Activated CD4-positive, alpha-beta T cell treated with anti-CD3 and anti-CD28 coated beads for 4 hours (primary cell): Measurements from ENCODE around the gene KCNQ1.

Source experiments
- DNase-seq, 2 donors: peaks; one replicate each; pipeline ENCODE4 v3.0.0-alpha.2; 2020

The KCNQ1 gene

GRCh38 chr11:2760196-2760871, 315.5 kb downstream of the KCNQ1 start:
- no peak for DNase-seq

DNA sequence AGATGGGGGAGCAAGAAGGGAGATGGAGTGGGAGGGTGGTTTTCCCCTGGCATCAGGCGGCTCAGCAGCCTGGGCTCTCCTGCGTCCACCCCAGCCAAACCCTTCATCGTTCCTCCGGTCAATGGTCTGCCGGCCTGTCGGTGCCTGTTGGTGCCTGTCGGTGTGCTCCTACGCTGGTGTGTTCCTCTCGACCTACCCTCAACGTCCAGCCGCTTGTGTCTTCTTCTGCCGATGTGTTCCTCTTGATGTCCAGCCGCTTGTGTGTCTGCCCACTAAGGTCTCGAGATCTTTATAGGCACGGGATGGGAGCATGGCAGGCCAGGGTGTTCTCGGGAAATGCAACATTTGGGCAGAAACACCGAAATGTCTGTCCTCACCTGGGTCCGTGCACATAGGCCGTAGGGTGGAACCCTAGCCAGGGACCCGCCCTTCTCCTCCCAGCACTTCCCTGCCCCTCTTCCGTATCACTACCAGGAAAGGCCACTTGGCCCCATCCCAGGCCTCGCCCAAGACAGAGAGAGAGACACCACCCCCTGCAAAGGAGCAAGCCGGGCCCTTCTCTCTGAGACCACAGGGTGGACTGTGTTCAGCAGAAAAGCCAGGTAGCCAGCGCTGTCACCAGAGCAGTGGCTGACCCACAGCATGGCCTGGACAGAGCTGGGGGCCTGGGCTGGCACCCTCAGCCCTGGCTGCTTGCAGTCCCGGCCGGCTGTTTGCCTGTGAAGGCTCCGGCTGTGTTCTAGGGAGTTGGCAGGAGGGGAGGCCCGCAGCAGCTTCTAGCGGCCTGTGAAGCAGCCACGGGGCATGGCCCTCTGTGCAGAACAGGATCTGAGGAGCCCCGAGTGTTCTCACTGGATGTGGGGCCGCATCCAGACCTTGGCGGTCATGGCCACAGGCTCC, 316.6 kb downstream of the KCNQ1 start:
- no peak for DNase-seq

- DNase-seq: no peak
These were observed 317.2 kb downstream of the KCNQ1 start for GRCh38 chr11:2762031-2762380.

GRCh38 chr11:2762451-2762850, 317.6 kb downstream of the KCNQ1 start:
- no peak for DNase-seq

DNA sequence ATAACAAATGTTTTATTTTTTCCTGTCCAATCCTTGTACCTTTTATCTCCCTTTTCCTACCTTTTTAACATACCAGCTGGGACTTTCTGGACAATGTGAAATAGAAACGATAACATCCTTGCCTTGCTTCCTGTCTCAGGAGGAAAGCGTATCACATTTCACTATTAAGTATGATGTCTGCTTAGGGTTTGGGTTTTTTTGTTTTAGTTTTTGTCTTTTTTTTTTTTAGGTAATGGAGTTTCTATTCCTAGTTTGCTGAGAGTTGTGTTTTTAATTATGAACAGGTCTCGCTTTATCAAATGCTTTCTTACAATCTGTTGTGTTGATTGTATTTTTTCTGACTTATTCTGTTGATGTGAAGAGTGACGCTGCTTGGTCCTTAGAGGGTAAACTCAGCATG, 319.2 kb downstream of the KCNQ1 start:
- no peak for DNase-seq

GRCh38 chr11:2765491-2765890, 320.7 kb downstream of the KCNQ1 start:
- no peak for DNase-seq

- no peak for DNase-seq
These were observed 321.4 kb downstream of the KCNQ1 start for GRCh38 chr11:2766166-2766565.

DNA sequence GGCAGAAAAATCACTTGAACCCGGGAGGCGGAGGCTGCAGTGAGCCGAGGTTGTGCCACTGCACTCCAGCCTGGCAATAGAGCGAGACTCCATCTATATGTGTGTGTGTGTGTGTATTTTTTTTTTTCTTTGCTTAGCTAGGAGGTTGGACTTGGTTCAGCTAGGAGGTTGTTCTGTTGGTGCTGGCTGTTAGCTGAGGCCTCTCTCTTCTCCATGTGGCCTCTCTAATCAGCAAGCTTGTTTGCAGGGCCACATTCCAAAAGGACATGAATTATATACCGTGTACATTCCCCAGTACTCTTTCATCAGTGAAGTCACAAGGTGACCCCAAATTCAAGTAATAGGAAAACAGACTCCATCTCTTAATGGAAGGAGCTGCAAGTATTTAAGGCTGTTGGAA, 322.3 kb downstream of the KCNQ1 start:
- DNase-seq: no peak

DNA sequence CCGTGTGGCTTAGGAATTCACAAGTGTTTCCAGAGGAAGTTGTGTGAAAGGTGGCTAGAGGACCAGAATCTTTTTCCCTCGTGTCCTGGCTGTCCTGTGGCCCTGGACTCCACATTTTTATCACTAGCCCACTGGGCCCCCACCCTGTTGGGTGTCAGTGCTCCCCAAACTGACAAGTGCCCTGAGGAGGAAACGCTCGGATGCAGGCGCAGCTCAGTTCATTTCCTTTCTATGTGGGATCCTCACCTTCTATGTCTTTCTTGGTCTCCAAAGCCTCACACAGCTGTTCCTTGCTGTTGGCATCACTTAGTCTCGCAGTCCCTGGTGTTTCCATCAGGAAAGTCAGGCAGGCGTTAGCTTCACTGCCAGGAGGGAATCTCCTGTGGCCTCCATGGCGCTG, 323.0 kb downstream of the KCNQ1 start:
- DNase-seq: no peak

- DNase-seq: no peak
These were observed 323.9 kb downstream of the KCNQ1 start for GRCh38 chr11:2768471-2769408.

DNA sequence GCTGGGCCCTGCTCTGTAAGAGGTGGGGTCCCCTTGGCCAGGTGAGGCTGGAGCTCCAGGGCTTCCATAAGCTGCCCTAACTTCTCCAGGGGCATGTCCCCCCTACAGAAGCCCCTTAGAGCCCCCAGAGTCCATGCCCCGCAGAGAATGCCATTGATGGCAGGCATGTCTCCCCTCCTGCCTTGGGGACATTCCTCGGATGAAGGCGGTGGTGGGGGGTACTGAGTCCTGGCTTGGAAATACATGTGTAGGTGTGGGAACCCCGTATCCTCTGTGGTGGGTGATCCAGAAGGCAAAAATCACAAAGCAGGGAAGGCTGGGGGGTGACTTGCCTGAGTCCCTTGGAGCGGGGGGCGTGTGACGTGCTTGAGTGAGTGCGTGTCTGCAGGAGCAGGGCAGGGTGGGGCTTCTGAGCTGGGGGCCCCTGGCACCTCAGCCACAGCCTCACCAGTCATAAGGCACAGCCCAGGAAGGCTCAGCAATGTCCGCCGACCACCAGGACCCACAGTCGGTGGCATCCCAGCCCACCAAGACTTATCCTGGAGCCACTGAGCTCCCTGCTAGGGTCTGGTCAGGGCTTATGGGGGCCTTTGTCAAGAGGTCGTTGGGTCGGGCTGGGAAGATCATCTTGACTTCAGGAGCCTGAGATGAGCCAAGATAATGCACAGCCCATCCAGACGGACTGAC, 324.7 kb downstream of the KCNQ1 start:
- no peak for DNase-seq

- no peak for DNase-seq
These were observed 325.4 kb downstream of the KCNQ1 start for GRCh38 chr11:2770096-2770751.

- no peak for DNase-seq
These were observed 326.0 kb downstream of the KCNQ1 start for GRCh38 chr11:2770761-2771301.

DNA sequence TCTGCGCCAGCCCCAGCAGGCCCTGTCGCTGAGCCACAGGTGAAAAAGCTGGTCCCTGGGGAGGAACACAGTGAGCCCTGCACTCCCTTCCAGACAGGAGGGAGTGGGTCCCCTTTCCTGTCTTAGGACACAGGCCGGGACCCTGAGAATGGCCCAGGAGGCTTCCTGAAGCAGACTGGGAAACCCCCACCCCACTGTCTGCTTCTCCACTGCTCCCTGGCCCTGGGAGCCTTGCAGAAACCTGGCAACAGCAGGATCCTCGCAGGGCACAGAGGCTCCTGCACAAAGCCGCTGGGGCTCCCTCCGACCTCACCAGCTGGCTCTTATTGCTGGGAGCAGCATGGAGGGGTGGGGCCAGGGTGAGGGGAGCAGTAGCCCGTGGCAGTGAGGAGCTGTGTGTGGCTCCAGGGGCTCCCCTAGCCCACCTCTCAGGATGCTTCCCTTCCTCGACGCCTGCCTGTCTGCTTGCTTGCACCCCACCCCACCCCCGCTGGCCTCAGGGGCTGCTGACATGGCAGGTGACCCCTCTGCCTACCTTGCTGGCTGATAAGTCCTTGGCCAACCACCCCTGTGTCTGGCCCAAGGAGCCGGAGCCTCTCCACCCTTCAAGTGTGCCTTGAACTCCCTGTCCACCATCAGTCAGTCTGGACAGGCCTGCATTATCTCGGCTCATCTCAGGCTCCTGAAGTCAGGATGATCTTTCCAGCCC, 327.1 kb downstream of the KCNQ1 start:
- no peak for DNase-seq

- DNase-seq: peak in 1 of 2 donors; percentile 2
These were observed 327.8 kb downstream of the KCNQ1 start for GRCh38 chr11:2772544-2773031.

DNA sequence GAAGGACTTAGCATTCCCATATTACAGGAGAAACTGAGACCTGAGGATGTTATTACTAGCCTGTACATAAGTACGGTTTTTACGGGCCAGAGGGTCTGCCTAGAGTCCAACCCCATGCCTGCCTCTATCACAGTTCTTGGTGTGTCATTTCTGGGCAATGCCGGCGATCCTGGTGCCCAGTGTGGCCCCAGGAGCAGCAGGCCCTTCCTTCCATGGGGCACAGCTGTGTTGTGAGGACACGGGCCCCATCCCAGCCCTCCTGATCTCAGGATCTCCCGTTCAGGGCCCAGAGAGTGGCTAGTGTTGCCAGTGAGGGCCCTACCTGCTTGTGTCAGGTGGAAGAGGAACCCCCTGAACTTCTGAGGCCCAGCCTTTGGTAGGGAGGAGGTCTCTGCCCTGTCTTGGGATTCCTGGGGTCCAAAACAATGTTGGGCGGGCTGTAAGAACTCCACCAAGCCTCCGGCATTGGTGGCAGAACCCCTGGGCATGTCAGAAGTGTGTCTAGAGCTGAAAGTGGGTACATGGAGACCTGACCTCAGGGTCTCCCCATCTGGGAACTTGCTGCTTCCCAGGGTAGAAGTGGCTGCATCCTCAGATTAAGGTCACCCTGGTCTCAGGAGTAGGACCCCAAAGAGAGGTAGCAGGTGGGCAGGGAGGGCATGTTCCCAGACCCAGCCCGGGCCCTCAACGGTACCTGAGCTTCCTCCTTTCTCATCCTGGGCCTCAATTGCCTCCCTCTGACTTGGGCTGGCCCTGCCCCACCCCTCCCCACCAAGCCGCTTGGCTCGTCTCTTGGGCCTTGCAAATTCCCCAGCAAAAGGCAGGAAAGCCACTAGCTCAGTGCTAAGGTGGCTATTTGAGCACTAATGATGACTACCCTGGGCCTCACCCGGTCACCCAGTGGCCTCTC, 329.6 kb downstream of the KCNQ1 start:
- peak in 1 of 2 donors; percentile 0 for DNase-seq

DNA sequence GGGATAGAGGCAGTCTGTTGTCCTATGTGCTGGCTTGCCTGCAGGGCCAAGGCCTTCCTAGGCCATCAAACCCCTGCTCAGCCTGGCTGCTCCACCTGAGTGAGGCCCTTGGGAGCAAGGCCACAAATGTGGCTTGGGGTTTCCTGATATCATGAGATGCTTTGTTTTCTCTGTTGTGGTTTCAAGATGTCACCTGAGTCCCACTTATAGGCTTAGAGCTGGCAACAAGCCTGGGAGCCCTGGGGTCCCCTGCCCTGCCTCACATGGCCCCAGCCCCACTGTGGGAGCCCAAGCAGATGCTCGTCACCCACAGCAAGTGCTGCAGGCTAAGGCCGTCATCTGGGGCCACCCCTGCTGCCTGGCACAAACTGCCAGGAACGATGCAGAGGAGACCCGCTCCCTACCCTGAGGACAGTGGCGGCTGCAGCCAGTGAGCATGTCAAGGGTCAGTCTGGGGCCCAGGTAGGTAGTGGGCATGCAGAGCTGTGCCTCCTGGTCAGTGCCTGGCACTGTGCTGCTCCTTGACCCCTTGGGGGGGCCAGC, 330.3 kb downstream of the KCNQ1 start:
- DNase-seq: no peak

DNA sequence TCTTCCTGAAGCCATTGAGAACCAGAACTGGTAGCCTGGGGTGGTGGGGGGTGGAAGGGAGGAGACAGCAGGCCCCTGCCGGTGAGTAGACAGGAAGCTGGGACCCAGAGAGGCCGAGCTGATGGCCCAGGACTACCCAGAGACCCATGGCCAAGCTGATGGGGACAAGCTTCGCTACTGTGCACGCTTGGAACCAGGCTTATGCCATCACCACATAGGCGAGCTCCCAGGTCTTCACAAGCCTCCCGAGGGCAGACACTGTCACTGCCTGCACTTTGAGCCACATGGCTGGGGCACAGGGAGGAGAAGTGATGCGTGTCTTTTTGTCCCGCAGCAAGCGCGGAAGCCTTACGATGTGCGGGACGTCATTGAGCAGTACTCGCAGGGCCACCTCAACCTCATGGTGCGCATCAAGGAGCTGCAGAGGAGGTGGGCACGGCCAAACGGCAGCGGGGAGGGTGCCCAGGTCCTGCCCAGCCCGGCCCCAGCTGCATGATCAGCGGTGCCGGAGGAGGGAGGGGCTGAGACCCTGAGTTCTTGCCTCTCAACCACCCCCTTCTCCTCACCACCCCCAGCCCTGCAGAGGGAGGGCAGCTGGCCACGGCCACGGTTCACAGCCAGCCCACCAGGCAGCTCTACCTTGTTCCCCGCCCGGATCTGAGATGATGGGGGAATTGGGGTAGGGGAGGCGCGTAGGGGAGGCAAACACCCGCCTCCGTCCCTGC, 331.0 kb downstream of the KCNQ1 start:
- peak in 1 of 2 donors; percentile 0 for DNase-seq
